Muscle layer of colon (tissue), 2 donors: ENCODE data around the gene VPS13C.

Source experiments
- H3K27ac ChIP-seq: one replicate; pipeline ENCODE4 v1.7.0; 2013; ENCODE audit warnings: low read depth, mild to moderate bottlenecking, low read length, moderate library complexity
- H3K27me3 ChIP-seq, 2 donors: one replicate each; pipeline ENCODE4 v1.7.0; 2013; ENCODE audit warnings: low read length in 2 of 2, mild to moderate bottlenecking in 2 of 2; ENCODE audit not compliant: insufficient read depth in 2 of 2, control insufficient read depth in 1 of 2
- H3K36me3 ChIP-seq: one replicate; pipeline ENCODE4 v1.7.0; 2013; ENCODE audit warnings: mild to moderate bottlenecking, low read length; ENCODE audit not compliant: insufficient read depth
- H3K4me1 ChIP-seq: one replicate; pipeline ENCODE4 v1.7.0; 2013; ENCODE audit warnings: mild to moderate bottlenecking, low read length; ENCODE audit not compliant: insufficient read depth
- H3K4me3 ChIP-seq, 2 donors: one replicate each; pipeline ENCODE4 v1.7.0; 2013; ENCODE audit warnings: low read length in 2 of 2, low read depth in 1 of 2, mild to moderate bottlenecking in 1 of 2, moderate library complexity in 1 of 2
- H3K9ac ChIP-seq: one replicate; pipeline ENCODE4 v1.7.0; 2013; ENCODE audit warnings: low read length
- H3K9me3 ChIP-seq: one replicate; pipeline ENCODE4 v1.7.0; 2013; ENCODE audit warnings: mild to moderate bottlenecking, low read length
- donor health status: abdominal sarcoma.
- donor health status: Adenocarcinoma of cecum.

VPS13C gene

DNA sequence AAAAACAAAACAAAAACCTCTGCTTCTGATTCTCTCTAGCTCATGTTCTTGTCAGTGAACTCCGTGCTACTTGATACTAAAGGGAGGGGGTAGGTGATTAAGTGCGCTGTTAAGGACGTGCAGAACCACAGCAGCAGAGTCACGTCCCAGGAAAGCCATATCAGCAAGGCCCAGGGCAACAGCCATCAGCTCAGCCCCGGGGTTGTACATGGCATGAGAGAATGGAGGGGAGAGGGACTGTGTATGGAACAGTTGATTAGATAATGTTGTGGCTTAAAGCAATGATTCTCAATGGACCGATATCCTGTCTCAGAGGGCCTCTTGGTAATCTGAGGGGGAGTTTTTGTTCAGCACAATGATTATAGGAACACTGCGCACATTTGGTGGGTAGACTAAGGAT is 34.1 kb upstream of the VPS13C start:
- no peak overlapping the region for H3K4me3 ChIP-seq

DNA sequence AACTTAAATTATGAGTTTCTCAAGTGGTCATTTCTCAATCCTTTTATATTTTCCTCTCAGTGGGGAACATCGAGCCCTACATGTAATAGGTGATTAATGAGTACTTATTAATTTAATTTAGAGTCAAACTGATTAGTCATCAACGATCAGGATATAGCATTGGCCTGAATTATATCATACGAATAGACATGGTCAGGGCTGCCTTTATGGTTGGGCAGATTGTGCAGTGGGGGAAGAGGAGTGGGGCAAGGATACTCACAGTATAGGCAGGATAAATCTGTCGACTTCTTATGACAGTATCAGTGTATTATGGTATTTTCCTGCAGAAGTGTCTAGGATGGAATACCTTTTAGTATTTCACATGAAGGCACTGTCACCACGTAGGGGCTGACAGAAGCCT is 33.6 kb upstream of the VPS13C start:
- Histone ChIP-seq H3K9ac (no peak overlapping the region), H3K36me3 (no peaks in the 10 kb centered on the region), H3K4me3 (no peak overlapping the region), H3K9me3 (no peaks in the 10 kb centered on the region), H3K4me1 (no peaks in the 10 kb centered on the region), H3K27ac (no peak overlapping the region), H3K27me3 (no peaks in the 10 kb centered on the region)

More for the DNA sequence above, 34.1 kb upstream of the VPS13C start:
- no peaks in the 10 kb centered on the region for H3K4me1 ChIP-seq
- no peak overlapping the region for H3K27ac ChIP-seq
- no peaks in the 10 kb centered on the region for H3K36me3 ChIP-seq
- no peaks in the 10 kb centered on the region for H3K27me3 ChIP-seq
- no peaks in the 10 kb centered on the region for H3K9me3 ChIP-seq
- H3K9ac ChIP-seq: no peak overlapping the region

GRCh38 chr15:62090988-62091387 is 30.7 kb upstream of the VPS13C start:
- H3K9ac ChIP-seq: no peak overlapping the region
- H3K27me3 ChIP-seq: no peaks in the 10 kb centered on the region
- H3K4me3 ChIP-seq: no peak overlapping the region
- no peaks in the 10 kb centered on the region for H3K4me1 ChIP-seq
- no peaks in the 10 kb centered on the region for H3K9me3 ChIP-seq
- no peaks in the 10 kb centered on the region for H3K36me3 ChIP-seq
- no peak overlapping the region for H3K27ac ChIP-seq

DNA sequence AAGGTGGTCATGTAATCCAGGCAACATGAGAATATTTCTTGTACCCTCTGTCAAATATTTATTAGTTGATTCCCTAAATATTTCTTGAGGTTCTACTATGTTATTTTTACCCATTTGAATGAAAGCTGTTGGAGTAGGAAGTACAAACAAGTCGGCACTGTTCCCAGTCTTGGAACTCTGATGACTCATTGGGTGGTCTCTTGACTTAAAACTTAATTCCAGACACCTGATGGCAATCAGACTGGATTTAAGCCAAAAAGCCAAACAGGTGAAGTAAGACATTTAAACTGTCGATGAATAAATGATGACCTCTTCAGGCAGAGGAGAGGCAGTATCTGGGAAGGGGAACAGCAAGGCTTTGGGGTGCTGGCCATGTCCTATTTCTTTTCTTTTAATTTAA is 29.4 kb upstream of the VPS13C start:
- no peaks in the 10 kb centered on the region for H3K4me1 ChIP-seq
- H3K36me3 ChIP-seq: no peaks in the 10 kb centered on the region
- no peak overlapping the region for H3K27ac ChIP-seq
- H3K27me3 ChIP-seq: no peaks in the 10 kb centered on the region
- no peak overlapping the region for H3K9ac ChIP-seq
- no peaks in the 10 kb centered on the region for H3K9me3 ChIP-seq
- H3K4me3 ChIP-seq: no peak overlapping the region

GRCh38 chr15:62088353-62088693 is 28.1 kb upstream of the VPS13C start:
- H3K4me3 ChIP-seq: no peak overlapping the region
- no peak overlapping the region for H3K9ac ChIP-seq
- no peak overlapping the region for H3K27ac ChIP-seq
- no peaks in the 10 kb centered on the region for H3K9me3 ChIP-seq
- H3K36me3 ChIP-seq: no peaks in the 10 kb centered on the region
- no peaks in the 10 kb centered on the region for H3K4me1 ChIP-seq
- H3K27me3 ChIP-seq: no peaks in the 10 kb centered on the region

DNA sequence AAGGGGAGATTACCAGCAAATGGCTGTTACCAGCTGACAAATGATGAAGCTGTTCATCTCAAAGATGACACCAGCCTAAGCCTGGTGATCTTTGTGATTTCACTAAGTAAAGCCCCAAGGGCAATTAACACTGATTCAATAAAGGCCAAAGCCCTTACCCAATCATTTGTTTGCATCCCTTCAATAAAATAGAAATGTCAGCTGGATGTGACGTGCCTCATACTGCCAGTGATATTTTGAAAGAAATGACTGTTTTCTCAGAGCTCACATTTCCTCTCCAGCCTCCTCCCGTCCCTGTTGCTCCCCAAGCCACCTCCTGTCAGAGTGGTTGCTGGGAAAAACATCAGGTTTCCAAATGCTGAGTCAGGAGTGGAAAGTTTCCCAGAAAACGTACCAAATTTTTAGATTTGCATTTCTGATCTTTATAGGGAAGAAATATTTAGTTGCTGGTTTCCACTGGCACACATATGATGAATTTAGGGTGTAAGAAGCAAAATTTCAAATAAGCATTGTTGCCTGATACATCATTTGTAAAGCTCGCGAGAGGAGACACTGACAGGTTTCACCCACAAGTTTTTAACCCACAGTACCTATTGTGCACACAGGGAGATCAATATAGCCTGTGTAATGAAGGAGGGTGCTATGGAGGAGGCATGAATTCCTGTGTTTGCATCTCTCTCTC is 27.6 kb upstream of the VPS13C start:
- no peaks in the 10 kb centered on the region for H3K27me3 ChIP-seq
- no peaks in the 10 kb centered on the region for H3K4me1 ChIP-seq
- H3K36me3 ChIP-seq: no peaks in the 10 kb centered on the region
- no peak overlapping the region for H3K4me3 ChIP-seq
- H3K9me3 ChIP-seq: no peaks in the 10 kb centered on the region
- no peak overlapping the region for H3K9ac ChIP-seq
- H3K27ac ChIP-seq: no peak overlapping the region

- H3K27ac ChIP-seq: no peak overlapping the region
- H3K4me3 ChIP-seq: no peak overlapping the region
- H3K9me3 ChIP-seq: no peaks in the 10 kb centered on the region
- H3K27me3 ChIP-seq: no peaks in the 10 kb centered on the region
- no peaks in the 10 kb centered on the region for H3K36me3 ChIP-seq
- no peaks in the 10 kb centered on the region for H3K4me1 ChIP-seq
- no peak overlapping the region for H3K9ac ChIP-seq
Measured at GRCh38 chr15:62085740-62086139, 25.5 kb upstream of the VPS13C start.

GRCh38 chr15:62083194-62084154 is 23.2 kb upstream of the VPS13C start:
- Histone ChIP-seq H3K9ac (no peak overlapping the region), H3K27ac (no peak overlapping the region), H3K9me3 (no peaks in the 10 kb centered on the region)

DNA sequence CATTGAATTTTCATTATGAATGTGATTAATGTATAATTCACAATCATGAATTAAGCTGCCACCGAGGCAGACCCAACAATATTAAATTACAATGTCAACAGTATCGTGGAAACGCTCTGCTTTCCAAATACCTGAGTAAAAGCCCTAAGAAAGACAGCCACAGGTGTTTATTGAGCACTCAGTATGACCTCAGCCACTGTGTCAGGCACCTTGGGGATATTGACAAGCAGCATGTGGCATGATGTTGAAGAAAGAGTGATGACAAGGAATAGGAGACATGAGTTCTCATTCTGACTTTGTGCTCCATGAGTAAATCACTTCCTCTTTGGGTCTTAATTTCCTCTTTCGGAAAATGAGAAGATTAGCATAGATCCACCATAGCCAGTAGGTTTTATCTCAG is 19.3 kb upstream of the VPS13C start:
- H3K4me1 ChIP-seq: no peaks in the 10 kb centered on the region
- no peak overlapping the region for H3K9ac ChIP-seq
- H3K4me3 ChIP-seq: no peak overlapping the region

More at GRCh38 chr15:62083194-62084154, 23.2 kb upstream of the VPS13C start:
- H3K4me3 ChIP-seq: no peak overlapping the region
- no peaks in the 10 kb centered on the region for H3K27me3 ChIP-seq
- H3K36me3 ChIP-seq: no peaks in the 10 kb centered on the region
- H3K4me1 ChIP-seq: no peaks in the 10 kb centered on the region

GRCh38 chr15:62075595-62076277 is 15.5 kb upstream of the VPS13C start:
- Histone ChIP-seq H3K4me1 (no peaks in the 10 kb centered on the region), H3K27me3 (no peaks in the 10 kb centered on the region), H3K4me3 (no peak overlapping the region), H3K36me3 (no peaks in the 10 kb centered on the region), H3K9ac (no peak overlapping the region), H3K9me3 (no peaks in the 10 kb centered on the region), H3K27ac (no peak overlapping the region)

More for the DNA sequence above, 19.3 kb upstream of the VPS13C start:
- Histone ChIP-seq H3K27me3 (no peaks in the 10 kb centered on the region), H3K9me3 (no peaks in the 10 kb centered on the region), H3K36me3 (no peaks in the 10 kb centered on the region), H3K27ac (no peak overlapping the region)

DNA sequence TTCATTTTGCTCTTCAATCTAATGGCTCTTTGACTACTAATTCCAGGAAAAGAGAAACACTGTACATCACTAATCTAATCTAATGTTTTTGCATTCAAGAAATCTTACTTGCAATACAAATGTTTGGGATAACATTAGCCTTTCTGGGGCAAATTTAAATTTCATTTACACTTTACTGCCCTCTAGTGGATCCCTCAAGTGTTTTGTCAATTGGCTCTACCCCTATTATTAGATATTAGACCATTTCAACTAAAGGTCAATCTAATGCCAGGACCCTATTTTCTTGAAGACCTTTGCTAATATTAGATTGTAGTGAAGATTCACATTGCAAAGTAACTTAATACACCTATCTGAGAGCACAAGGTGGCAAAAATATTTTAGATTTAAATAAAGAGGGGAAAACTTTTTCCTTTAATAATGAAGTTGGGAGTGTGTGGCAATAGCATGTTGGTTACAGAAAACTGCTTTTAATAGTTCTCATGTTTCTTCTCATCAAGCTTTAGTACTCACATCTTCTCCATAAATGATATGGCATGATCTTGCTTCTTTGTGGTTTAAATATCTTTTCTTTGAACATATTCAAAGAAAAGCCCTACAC is 11.6 kb upstream of the VPS13C start:
- Histone ChIP-seq H3K36me3 (no peaks in the 10 kb centered on the region), H3K4me3 (no peak overlapping the region), H3K27ac (no peak overlapping the region), H3K9ac (no peak overlapping the region), H3K4me1 (peaks cover 12% of the 10 kb centered on the region), H3K9me3 (no peaks in the 10 kb centered on the region), H3K27me3 (peaks cover 8 to 12% of the 10 kb centered on the region in 2 donors)
